HL-60/S4 treated with retinoic acid at 250 ng/mL for 4 days and 3 days (cell line): ENCODE measurements around the gene DLG2.
"Not testable (repeated sequence)": the region's sequence is repeated elsewhere in the genome, so short reads cannot be mapped to it uniquely, and the experiment has no call there.

ENCODE experiments used
- in situ Hi-C: fragments of 300-500 bp; cut with MboI; formaldehyde crosslinking; loops from 2 replicates; pipeline ENCODE4 v1.7.0; 2022; ENCODE audit warnings: low sequenced_read_pairs

DLG2 gene

DNA sequence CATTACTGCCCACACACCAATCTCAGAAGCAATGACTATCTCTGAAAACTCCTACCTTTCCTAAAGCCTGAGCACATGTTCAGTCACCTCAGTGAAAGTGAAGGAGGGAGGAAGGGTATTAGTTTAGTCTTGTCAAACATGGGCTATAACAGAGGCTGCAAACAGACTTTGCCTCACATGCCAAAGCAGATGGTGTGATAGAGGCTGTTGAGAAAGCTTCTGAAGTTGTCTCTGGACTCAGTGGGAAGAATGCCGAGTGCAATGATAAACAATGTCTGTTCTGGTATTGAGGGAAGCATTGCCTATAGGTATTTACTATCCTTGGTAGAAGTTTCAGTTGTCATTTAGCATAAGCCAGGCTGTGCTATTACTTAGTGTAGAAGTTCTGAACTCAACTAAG lies 2026.5 kb downstream of the DLG2 start:
- in situ Hi-C loops: no loop called here

DNA sequence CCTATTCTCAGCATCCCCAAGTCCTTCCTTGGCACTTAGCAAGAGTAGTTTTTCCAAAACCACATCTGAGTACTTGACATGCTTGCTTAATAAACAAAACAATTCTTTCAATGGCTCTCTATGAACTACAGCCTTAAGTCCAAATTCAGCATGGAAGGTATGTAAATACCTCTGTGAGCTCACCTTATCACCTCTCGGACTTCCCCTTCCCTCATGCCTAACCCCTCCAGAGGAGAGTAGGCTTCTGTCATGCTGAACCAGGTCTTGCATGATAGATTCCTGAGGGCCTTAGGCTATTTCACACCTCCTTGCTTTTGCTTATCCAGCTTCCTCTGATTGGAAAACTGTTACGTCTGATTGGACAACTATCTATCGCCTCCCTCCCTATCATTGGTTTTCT lies 2028.1 kb downstream of the DLG2 start:
- in situ Hi-C loops: no loop called here

DNA sequence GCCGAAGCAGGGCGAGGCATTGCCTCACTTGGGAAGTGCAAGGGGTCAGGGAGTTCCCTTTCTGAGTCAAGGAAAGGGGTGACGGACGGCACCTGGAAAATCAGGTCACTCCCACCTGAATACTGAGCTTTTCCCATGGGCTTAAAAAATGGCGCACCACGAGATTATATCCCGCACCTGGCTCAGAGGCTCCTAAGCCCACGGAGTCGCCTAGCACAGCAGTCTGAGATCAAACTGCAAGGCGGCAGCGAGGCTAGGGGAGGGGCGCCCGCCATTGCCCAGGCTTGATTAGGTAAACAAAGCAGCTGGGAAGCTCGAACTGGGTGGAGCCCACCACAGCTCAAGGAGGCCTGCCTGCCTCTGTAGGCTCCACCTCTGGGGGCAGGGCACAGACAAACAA lies 2039.3 kb downstream of the DLG2 start:
- in situ Hi-C loops: not testable (repeated sequence)

DNA sequence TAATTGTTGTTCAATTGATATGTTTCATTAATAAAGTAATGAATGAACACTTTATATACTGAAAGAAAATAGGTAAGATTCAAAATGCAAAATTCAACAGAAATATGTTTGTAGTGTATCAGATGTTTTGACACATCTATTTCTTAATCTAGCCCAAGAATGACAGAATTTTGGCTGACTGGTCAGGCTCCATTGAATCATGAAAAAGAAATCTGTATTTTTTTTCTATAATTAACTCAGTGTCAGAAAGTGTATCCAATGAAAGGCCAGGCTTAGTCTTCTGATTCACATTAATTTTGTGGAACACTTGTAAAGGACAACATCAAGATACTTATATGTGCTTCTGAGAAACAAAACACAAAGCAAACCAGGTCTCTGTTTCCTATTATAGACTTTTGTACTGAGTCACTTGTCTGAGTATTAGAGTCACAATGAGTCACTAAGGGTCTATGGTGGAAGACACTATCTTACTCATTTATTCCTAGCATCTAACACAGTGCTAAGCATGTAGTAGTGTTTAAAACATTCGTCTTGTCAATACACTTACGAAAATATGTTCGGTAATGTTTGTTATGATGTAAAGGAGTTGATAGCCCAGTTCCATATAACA lies 2043.3 kb downstream of the DLG2 start:
- in situ Hi-C loops: no loop called here

DNA sequence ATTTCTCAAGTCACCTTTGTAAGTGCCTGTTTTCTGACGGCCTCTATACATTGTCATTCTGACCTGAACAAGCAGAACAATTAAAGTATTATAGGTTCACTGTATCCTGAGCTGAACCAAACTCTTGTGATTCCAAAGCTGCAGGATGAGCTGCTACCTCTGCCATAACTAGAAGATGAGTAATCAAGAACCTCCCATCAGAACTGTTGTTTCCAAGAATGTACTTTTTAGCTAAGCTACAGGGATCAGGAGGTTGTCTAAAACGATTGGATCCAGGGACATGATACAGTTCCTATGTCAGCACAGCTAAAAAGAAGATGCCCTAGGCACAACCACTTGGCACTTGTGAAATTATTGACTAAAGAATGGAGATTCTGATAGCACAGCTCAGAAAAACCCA lies 2052.6 kb downstream of the DLG2 start:
- in situ Hi-C loops: no loop called here

DNA sequence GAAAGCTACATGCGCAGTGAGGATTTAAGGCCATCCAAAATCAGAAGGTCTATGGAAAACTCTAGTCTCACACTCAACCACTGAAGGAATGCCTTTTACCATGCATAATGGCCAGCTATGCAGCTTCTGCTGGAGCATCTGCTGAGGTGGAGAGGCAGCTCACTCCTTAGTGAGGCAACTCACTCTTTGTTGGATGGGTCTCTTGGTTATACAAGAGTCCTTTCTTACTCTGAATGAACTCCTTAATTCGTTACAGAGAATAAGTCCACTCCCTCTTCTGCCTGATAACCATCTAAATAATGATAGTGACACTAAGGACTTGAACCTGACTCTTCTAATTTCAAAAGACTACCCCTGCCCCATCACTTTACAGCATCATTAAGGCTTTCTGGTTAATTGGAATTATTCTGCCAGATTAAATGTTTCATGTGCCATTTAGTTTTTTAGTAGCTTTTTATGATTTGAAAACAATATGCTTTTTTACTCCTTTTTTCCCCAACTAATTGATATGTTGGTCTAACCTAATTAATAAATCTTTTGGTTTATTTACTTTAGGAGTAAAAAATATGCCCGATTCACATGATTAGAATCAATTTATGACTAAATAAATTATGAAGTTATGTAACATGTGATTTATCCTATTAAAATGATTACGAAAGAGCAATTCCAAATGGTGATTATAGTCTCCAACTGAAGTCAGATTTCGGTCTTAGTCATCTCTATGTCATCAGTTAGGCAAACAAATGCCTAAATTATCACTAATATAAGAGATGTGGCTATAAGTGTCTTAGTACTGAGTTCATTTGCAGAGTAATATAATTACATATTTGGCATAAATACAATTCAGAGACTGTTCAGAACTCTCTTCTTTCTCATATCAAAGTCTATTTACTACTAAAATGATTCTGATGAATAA lies 2054.3 kb downstream of the DLG2 start:
- in situ Hi-C loops: no loop called here

DNA sequence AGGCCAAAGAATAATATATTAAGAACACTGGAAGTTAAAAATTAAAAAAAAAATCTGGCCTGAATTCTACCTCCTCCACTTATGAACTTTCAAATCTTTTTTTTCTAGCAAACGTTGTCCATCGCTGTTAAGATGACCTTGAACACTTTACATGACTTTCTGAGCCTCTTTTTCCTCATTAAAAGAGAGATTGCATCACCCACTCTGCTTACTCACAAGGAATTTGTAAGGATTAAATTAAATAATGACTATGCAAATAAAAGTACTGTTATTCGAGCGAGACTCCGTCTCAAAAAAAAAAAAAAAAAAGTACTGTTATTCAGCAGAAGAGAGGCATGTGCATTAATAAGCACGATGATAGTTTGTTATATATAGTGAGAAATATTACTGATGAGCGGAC lies 2055.8 kb downstream of the DLG2 start:
- in situ Hi-C loops: no loop called here

DNA sequence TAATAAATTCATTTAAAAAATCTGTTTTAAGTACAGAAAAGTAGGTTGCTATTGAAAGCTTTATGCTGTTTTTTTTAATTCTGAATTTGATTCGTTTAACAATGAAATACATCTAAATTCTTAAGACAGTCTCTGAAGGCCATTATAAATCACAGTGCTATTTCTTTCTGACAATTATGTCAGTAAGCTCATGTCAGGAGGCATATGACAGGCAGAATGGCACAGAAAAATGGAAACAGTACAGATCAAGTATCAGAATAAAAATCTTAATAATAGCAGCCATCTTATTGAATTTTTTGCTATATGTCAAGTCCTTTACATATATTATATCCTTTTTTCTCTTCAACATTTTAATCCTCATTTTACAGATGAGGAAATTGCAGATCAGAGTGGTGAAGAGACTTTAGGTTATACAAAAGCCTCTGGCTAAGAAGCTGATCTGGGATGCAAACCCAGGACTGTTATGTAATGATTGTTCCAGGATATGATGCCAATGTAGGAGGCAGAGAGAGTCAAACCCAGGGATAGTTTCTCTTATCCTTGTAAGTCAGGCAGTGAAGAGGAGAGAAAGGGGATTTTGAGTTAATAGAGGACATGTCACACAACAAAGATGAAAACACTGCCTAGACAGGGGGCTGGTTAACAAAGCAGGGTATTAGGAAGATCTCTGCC lies 2057.9 kb downstream of the DLG2 start:
- in situ Hi-C loops: no loop called here

DNA sequence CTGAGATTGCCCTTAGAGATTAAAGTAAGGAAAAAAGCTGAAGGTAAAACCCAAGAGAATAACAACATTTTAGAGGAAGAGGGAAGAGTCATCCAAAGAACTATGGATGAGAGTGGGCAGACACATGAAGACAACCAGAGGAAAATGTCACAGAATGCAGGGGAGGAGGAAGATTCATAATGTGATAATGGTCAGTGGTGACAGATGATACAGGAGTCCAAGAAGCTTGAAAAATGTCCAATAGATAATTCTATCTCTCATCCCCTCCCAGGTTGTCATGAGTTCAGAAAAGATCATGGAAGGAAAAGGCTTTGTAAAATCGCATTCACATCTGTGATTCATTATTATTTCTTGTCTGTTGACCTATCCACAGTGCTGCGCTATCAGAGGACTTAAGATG lies 2058.6 kb downstream of the DLG2 start:
- in situ Hi-C loops: no loop called here

DNA sequence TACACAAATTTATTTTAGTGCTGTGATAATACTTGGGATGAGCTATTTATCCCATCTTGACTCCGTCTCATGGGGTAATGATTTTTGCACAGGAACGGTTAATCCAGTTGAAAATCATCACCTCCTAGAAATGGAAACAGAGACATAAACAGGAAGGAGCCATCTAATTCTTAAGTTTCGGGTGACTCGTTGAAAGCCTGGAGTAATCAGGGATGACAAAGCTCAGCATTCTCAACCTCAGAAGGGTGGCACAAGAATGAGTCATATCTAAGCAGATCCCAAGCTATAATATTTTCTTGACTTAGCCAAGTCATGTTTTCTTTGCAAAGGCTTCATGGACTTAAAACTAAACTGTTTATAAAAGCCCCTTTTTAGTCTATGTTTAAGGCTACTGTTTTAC lies 2060.2 kb downstream of the DLG2 start:
- in situ Hi-C loops: no loop called here

DNA sequence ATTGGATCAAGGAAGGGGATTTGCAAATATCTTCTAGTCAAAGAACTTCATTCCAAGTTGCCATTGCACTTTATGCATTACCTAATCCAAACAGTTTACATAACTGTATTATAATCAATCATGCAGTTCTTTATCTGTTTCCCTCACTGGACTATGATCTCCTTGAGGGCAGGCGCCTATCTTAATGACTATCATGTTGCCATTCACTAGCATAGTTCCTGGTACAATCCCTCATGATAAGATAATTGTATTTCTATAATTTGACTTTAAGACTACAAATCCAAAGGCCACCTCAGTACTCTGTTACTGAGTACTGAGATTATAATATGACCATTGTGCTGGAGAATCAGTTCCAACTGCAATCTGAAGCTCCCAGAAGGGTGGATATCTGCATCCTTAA lies 2062.3 kb downstream of the DLG2 start:
- in situ Hi-C loops: no loop called here

DNA sequence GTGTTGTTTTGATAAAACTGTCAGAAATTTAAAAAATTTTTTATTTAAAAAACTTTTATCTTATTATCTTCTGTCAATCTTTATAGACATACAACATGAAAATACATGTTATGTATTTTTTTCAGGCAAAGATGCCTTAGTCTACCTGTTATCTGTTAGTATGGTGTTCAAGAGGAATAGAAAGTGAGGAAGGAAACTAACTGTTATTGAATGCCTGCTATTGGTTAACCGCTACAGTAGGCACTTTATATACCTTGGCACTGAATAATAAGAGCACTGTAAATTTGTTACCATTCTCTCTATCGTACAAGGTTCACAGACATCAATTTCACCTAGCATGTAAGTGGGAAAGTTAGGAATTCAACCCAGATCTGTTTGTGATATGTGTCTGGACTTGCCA lies 2068.9 kb downstream of the DLG2 start:
- in situ Hi-C loops: no loop called here

DNA sequence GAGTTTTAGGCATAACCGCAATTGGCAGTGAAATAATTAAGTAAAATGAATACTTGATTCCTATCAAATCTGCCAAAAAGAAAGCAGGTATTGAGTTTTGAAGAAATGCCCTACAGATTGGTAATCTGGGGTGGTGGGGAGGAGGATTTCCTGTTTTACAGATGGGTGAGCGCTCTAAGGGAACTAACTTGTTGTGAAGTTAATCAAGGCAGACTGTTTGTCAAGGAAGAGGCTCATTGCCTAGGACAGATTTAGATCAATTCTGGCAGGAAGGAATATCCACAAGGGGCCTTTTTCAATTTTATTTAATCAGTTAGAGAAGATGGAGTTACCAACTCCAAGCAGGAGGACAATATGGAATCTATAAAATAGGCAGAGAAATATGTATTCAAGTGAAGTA lies 2069.5 kb downstream of the DLG2 start:
- in situ Hi-C loops: no loop called here

DNA sequence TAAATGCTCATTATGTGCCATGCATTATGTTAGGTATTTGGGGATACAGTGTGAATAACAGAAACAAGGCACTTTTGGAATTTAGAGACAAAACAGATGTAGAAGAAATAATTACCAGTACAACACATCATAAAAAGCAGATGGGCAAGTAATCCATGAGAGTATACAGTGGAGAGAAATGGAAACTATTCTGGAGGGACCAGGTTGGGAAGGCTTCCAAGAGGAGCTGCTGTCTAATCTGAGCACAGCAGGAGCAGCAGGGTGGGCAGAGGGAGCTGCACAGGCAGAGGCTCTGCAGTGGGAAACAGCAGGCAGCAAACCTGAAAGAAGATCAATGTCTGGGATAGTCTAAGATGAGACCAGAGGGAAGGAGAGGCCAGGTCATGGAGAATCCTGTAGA lies 2072.3 kb downstream of the DLG2 start:
- in situ Hi-C loops: no loop called here

DNA sequence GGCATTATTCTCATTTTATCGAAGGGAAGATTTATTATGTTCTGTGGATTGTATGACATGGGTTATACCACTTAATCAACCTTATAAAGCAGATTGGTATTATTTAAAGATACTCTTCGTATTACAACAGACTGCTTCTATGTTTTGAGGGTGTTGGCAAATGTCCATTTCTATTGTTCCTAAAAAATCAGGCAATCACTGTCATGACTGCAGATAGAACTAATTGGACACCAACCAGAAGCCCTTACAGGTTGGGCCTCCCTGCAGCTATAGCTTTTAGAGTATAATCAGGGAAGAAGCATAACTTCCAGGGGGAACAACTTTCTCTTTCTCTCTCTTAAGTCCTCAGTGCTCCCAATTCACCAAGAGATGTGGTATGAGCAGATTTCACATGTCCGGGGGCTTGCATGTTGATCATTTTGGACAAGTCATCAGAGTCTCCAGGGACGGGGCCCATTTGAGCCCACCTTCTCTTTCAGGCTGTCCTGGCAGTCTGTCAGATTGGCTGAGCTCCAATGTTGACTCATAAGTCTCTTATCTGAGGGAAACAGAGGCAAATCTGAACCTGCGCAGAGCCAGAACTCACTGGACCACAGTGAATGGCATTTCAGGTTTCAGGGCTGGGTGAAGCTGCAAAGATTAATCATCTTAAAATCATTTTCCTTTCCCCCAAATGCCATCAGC lies 2077.0 kb downstream of the DLG2 start:
- in situ Hi-C loops: no loop called here

DNA sequence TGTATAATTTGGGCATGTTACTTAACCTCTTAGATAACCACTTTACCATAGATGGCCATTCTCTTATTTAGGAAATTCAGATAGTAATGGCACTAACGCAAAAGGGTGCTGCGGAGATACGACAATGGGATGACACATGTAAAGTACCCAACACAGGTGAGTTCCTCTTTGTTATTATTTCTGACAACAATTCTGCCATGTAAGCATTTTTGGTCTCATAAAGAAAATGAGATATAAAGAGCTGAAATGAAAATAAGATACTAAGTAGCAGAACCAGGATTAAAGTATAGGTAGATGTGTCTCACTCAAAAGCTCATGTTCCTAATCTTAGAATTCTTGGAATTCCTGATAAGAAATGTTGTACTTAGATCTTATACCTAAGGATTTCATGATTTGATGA lies 2080.8 kb downstream of the DLG2 start:
- in situ Hi-C loops: no loop called here

DNA sequence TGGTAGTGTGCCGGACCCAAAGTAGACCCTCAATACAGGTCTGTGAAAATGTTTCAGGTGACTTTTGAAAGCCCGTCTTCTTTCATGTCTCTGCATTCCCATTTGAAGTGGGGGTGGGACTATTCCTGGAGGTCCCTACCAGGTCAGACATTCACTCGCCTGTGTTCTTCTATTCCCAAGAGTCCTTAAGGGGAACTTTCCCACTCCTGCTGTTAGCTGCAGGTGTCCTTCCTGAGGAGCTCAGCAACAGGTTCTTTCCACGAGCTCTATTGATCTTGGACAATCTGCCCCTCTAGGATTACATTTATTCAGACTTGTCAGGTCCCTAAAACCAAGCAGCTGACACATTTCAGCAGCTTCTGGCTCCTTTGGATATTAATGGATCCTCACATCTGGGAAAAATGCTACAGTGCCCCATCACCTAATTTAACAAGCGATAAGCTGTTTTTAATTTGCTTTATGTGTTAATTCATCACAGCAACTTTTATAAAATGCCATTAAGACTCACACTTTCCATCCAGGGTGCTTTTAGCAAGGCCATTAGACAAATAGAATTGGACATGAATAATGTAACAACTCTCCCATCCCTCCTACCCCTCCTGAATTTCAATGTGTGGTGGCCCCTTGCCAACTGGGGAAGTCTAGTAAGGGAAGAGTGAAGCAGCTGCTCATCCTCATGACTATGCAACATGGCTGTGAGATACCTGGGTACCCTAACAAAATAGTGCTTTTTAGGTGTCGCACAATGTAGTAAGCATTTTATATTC lies 2081.5 kb downstream of the DLG2 start:
- in situ Hi-C loops: no loop called here

DNA sequence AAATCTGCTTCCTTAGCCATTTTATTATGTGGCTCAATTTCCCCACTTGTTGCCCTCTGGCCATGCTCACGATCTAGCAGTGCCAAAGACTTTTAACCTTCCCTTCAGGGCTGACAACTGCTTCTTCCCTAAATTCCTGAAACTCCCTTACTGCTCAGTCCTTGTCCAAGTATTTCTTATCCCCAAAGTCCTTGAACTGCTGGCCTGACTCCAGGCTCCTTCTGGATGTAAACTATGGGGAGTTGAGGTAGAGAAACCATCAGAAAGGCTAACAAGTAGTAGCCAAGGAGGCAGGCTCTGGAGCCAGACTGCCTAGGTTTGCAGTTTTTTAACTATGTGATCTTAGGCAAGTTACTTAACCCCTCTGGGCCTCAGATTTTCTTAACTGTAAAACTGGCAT lies 2082.3 kb downstream of the DLG2 start:
- in situ Hi-C loops: no loop called here

DNA sequence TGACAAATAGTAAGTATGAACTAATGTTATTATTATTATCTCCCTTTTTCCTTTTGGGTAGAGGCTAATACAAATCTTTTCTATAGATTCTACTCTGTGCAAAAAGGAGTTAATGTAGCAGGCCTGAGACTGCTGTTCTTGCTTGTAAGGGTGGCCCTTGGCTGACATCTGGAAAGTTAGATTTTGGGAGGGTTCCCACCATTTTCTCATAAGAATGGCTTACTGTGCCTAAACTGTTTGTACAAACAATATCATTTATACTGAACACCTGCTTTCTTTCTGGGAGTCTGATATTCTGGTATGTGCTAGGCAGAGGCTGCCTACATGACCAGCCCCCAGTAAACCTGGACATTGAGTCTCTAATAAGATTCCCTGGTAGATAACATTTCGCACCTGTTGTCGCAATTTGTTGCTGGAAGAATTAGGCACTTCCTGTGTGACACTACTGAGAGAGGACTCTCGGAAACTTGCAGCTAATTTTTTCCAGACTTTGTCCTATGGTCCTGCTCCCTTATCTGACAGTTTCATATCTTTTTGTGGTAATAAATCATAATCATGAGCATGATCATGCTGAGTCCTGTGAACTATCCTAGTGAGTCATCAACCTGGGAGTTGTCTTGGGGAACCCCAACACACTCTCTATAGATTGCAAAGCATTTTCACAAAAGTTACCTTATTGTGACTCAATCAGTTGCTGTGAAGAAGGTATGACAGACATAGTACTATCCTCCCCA lies 2083.3 kb downstream of the DLG2 start:
- in situ Hi-C loops: no loop called here

DNA sequence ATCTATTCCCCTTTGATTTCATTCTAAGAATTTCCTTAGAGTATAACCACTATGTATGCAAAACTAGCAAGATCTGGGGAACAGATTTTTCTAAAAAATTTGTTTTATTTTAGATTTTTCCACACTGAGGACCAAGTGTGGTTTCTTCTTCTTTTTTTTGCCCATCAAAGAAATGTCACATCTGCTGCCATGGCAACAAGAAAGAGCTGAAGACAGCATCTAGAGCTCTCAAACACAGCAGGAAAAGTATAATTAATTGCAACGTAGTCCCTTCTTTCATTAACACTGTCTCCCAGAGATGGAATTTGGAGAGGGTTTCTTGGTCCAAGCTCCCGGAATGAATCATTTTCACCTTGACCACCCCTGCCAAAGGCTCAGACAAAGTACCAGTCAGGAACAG lies 2084.3 kb downstream of the DLG2 start:
- in situ Hi-C loops: no loop called here
